ENCODE results near the gene TUBGCP6. TPM values are rescaled to one million over a fixed set of nuclear protein-coding genes. Genes with fewer than 3 reads are reported as not detected.
A peak's percentile ranks its signal among the peaks of the same experiment; 100 is the strongest.

Gene TUBGCP6
- total RNA-seq, 1 experiment from 2014 or later, result 31.0 TPM

- ChIA-PET CTCF (no interaction called here), POLR2A (ENCODE audit: low non-redundant PET) (no interaction called here)
- Histone ChIP-seq H3K9me3 (ENCODE audit: low read depth, low read length, poor library complexity, severe bottlenecking) (no peaks in the 10 kb centered on the region), H3K4me3 (ENCODE audit: low read depth, low read length, poor library complexity, severe bottlenecking) (peak within 1 kb of the TSS; percentile 54), H3K27ac (ENCODE audit: low read depth, low read length, poor library complexity, severe bottlenecking) (peak within 1 kb of the TSS; percentile 75), H3K36me3 (ENCODE audit: insufficient read depth, low read length, poor library complexity, severe bottlenecking) (no peaks in the 10 kb centered on the region), H3K27me3 (replicated peaks; ENCODE audit: insufficient read depth, low read depth, low read length, poor library complexity) (no peaks in the 10 kb centered on the region), H3K4me1 (ENCODE audit: insufficient read depth, low read length, poor library complexity, severe bottlenecking) (peaks cover 11% of the 10 kb centered on the region)
- no peak for TF ChIP-seq EZH2 (IDR thresholded peaks at IDR 0.05; ENCODE audit: borderline replicate concordance, low read depth, low read length, poor library complexity, severe bottlenecking)
- TF ChIP-seq, protein P1, sequence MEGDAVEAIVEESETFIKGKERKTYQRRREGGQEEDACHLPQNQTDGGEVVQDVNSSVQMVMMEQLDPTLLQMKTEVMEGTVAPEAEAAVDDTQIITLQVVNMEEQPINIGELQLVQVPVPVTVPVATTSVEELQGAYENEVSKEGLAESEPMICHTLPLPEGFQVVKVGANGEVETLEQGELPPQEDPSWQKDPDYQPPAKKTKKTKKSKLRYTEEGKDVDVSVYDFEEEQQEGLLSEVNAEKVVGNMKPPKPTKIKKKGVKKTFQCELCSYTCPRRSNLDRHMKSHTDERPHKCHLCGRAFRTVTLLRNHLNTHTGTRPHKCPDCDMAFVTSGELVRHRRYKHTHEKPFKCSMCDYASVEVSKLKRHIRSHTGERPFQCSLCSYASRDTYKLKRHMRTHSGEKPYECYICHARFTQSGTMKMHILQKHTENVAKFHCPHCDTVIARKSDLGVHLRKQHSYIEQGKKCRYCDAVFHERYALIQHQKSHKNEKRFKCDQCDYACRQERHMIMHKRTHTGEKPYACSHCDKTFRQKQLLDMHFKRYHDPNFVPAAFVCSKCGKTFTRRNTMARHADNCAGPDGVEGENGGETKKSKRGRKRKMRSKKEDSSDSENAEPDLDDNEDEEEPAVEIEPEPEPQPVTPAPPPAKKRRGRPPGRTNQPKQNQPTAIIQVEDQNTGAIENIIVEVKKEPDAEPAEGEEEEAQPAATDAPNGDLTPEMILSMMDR (conservative IDR thresholded peaks at IDR 0.05; ENCODE audit: low read depth, low read length), result no peak
- no peak for DNase-seq (ENCODE audit: low spot score)
- intact Hi-C loops (cut with micrococcal nuclease; ENCODE audit: unreplicated experiment), result no loop called here
- no TSS peak for BruUV-seq (replicated peaks)
These were observed 17.0 kb upstream of the TUBGCP6 start, which contains the start of gene MAPK12 for GRCh38 chr22:50261615-50262459. Gene MAPK12 (minus strand): TSS chr22:50261683. CDS start chr22:50261509, 174 bp downstream.

DNA sequence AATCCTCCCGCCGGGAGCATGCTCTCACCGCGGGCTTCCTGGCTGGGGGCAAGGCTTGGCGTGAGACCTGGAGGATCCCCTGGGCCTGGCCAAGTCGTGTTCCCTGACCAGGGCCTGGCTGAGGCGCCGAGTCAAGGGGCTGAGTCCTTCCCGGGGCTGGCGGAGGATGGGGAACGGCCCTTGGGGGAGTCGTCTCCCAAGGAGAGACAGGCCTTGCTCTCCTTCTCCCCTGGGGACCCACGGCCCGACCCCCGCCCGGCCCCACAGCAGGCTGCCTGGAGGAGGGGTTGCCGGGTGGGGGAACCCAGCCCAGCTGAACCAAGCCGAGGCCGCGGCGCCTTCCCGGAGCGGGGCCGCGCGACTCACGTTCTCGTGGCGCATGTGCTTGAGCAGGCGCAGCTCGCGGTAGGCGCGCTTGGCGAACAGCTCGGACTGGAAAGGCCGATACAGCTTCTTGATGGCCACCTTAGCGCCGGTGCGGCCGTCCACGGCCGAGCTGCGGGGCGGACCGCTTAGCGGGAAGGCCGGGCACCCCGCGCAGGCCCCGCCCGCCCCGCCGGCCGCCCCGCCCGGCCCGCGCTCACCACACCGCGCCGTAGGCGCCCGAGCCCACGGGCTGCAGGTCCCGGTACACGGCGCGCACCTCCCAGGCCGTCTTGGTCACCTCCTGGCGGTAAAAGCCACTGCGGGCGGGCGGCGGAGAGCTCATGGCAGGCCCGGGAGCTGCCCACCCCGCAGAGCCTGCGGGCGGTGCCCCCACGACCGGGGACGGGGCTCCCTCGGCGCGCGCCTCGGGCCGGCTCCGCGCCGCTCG, 16.2 kb upstream of the TUBGCP6 start:
- H3K27ac ChIP-seq (ENCODE audit: low read depth, low read length, poor library complexity, severe bottlenecking), result peak overlapping the region; percentile 75
- POLR2A ChIA-PET (ENCODE audit: low non-redundant PET), result interaction anchor here (0.6 kb wide), 1 partner anchor 66 kb away, joined by 4 read pairs; no protein-coding TSS in a partner anchor

GRCh38 chr22:50260434-50260800, 15.6 kb upstream of the TUBGCP6 start:
- intact Hi-C loops (cut with micrococcal nuclease; ENCODE audit: unreplicated experiment), result no loop called here
- CTCF ChIA-PET, result no interaction called here
- DNase-seq (ENCODE audit: low spot score), result no peak
- Histone ChIP-seq H3K4me3 (ENCODE audit: low read depth, low read length, poor library complexity, severe bottlenecking) (peak overlapping the region; percentile 54), H3K27ac (ENCODE audit: low read depth, low read length, poor library complexity, severe bottlenecking) (peak overlapping the region; percentile 75), H3K36me3 (ENCODE audit: insufficient read depth, low read length, poor library complexity, severe bottlenecking) (no peaks in the 10 kb centered on the region), H3K4me1 (ENCODE audit: insufficient read depth, low read length, poor library complexity, severe bottlenecking) (peaks cover 11% of the 10 kb centered on the region), H3K27me3 (replicated peaks; ENCODE audit: insufficient read depth, low read depth, low read length, poor library complexity) (no peaks in the 10 kb centered on the region), H3K9me3 (ENCODE audit: low read depth, low read length, poor library complexity, severe bottlenecking) (no peaks in the 10 kb centered on the region)
- TF ChIP-seq EZH2 (IDR thresholded peaks at IDR 0.05; ENCODE audit: borderline replicate concordance, low read depth, low read length, poor library complexity, severe bottlenecking), result no peak
- TF ChIP-seq, protein P1 (conservative IDR thresholded peaks at IDR 0.05; ENCODE audit: low read depth, low read length), result no peak
- no TSS peak for BruUV-seq (replicated peaks)
- POLR2A ChIA-PET (ENCODE audit: low non-redundant PET), result interaction anchor here (0.6 kb wide), 1 partner anchor 67 kb away, joined by 4 read pairs; no protein-coding TSS in a partner anchor

More for the DNA sequence above, 16.2 kb upstream of the TUBGCP6 start:
- peak; percentile 76 for DNase-seq (ENCODE audit: low spot score)
- Histone ChIP-seq H3K9me3 (ENCODE audit: low read depth, low read length, poor library complexity, severe bottlenecking) (no peaks in the 10 kb centered on the region), H3K4me3 (ENCODE audit: low read depth, low read length, poor library complexity, severe bottlenecking) (peak overlapping the region; percentile 54), H3K36me3 (ENCODE audit: insufficient read depth, low read length, poor library complexity, severe bottlenecking) (no peaks in the 10 kb centered on the region), H3K4me1 (ENCODE audit: insufficient read depth, low read length, poor library complexity, severe bottlenecking) (peaks cover 11% of the 10 kb centered on the region), H3K27me3 (replicated peaks; ENCODE audit: insufficient read depth, low read depth, low read length, poor library complexity) (no peaks in the 10 kb centered on the region)
- CTCF ChIA-PET, result interaction anchor here (0.6 kb wide), 1 partner anchor 15 kb away, joined by 3 read pairs; no protein-coding TSS in a partner anchor
- no TSS peak for BruUV-seq (replicated peaks)
- intact Hi-C loops (cut with micrococcal nuclease; ENCODE audit: unreplicated experiment), result no loop called here
- TF ChIP-seq, protein P1 (conservative IDR thresholded peaks at IDR 0.05; ENCODE audit: low read depth, low read length), result no peak
- TF ChIP-seq EZH2 (IDR thresholded peaks at IDR 0.05; ENCODE audit: borderline replicate concordance, low read depth, low read length, poor library complexity, severe bottlenecking), result no peak

Measured in A673 (cell line).